HepG2 (cell line): ENCODE measurements around the gene TUG1. TPM values are rescaled to one million over a fixed set of nuclear protein-coding genes. Genes with fewer than 3 reads are reported as not detected.

Experiments used
- EP300 ChIP-seq, 3 experiments: sonication (generic) in 1 of 3; formaldehyde crosslinking in 1 of 3; IDR thresholded peaks; 2 replicates each; pipeline versions ENCODE4 v1.5.1 to v1.6.1; 2011 to 2020; ENCODE audit warnings: low read depth in 2 of 3, low read length in 2 of 3, borderline replicate concordance in 1 of 3, improper control_type of control experiment in 1 of 3, mild to moderate bottlenecking in 1 of 3, missing genetic modification reagents in 1 of 3, moderate library complexity in 1 of 3
- FOSL2 ChIP-seq: sonication (generic); formaldehyde crosslinking; IDR thresholded peaks from 2 replicates; pipeline ENCODE4 v1.4.0; 2020; ENCODE audit warnings: missing genetic modification reagents
- HBP1 ChIP-seq: IDR thresholded peaks from 2 replicates; pipeline ENCODE4 v1.6.1; 2016; ENCODE audit warnings: low read depth, control low read depth
- HNRNPLL ChIP-seq: fragments of 200-400 bp; formaldehyde crosslinking; IDR thresholded peaks from 2 replicates; pipeline ENCODE4 v1.6.1; 2017; ENCODE audit warnings: mild to moderate bottlenecking, low read depth, low read length; ENCODE audit not compliant: poor library complexity, severe bottlenecking
- KDM4B ChIP-seq: sonication (generic); formaldehyde crosslinking; IDR thresholded peaks from 2 replicates; pipeline ENCODE4 v1.4.0; 2020; ENCODE audit warnings: missing genetic modification reagents
- MTF1 ChIP-seq: sonication (generic); formaldehyde crosslinking; IDR thresholded peaks from 2 replicates; pipeline ENCODE4 v1.5.0; 2020; ENCODE audit warnings: missing genetic modification reagents
- NR1H2 ChIP-seq: sonication (generic); formaldehyde crosslinking; IDR thresholded peaks from 2 replicates; pipeline ENCODE4 v1.8.1; 2022; ENCODE audit warnings: low read depth, missing genetic modification reagents, borderline replicate concordance
- NR2F6 ChIP-seq, 2 experiments: IDR thresholded peaks; 2 replicates each; pipeline ENCODE4 v1.6.1; 2016; ENCODE audit warnings: antibody characterized with exemption in 1 of 2, mild to moderate bottlenecking in 1 of 2
- PAXIP1 ChIP-seq: sonication (generic); formaldehyde crosslinking; conservative IDR thresholded peaks from 2 replicates; pipeline ENCODE4 v1.4.0; 2020; ENCODE audit warnings: mild to moderate bottlenecking, missing genetic modification reagents, moderate library complexity
- RBFOX2 ChIP-seq: fragments of 200-400 bp; formaldehyde crosslinking; IDR thresholded peaks from 2 replicates; pipeline ENCODE4 v1.6.1; 2017; ENCODE audit warnings: low read depth, mild to moderate bottlenecking, low read length
- SRSF1 ChIP-seq: fragments of 200-400 bp; formaldehyde crosslinking; optimal IDR thresholded peaks from 2 replicates; pipeline ENCODE3; 2017; ENCODE audit warnings: mild to moderate bottlenecking, low read depth, low read length, moderate library complexity
- TOPORS ChIP-seq: sonication (generic); formaldehyde crosslinking; IDR thresholded peaks from 2 replicates; pipeline ENCODE4 v1.8.0; 2023; ENCODE audit warnings: mild to moderate bottlenecking, missing genetic modification reagents
- TSC22D2 ChIP-seq: sonication (generic); formaldehyde crosslinking; IDR thresholded peaks from 2 replicates; pipeline ENCODE4 v1.5.1; 2020; ENCODE audit warnings: missing genetic modification reagents, mild to moderate bottlenecking, borderline replicate concordance
- UBTF ChIP-seq: sonication (generic); formaldehyde crosslinking; IDR thresholded peaks from 2 replicates; pipeline ENCODE4 v1.4.0; 2020; ENCODE audit warnings: mild to moderate bottlenecking, missing genetic modification reagents
- ZFP82 ChIP-seq: sonication (generic); formaldehyde crosslinking; IDR thresholded peaks from 2 replicates; pipeline ENCODE4 v1.5.1; 2020; ENCODE audit warnings: mild to moderate bottlenecking, missing genetic modification reagents, borderline replicate concordance
- ZNF562 ChIP-seq: sonication (generic); formaldehyde crosslinking; IDR thresholded peaks from 2 replicates; pipeline ENCODE4 v1.8.0; 2022; ENCODE audit warnings: missing genetic modification reagents, borderline replicate concordance
- ZNF614 ChIP-seq: IDR thresholded peaks from 2 replicates; pipeline ENCODE4 v1.6.1; 2018; ENCODE audit warnings: missing biosample characterization, missing genetic modification reagents, inconsistent platforms, borderline replicate concordance
- ZNF615 ChIP-seq: sonication (generic); formaldehyde crosslinking; IDR thresholded peaks from 2 replicates; pipeline ENCODE4 v1.5.0; 2020; ENCODE audit warnings: mild to moderate bottlenecking, missing genetic modification reagents, borderline replicate concordance
- polyA plus RNA-seq, 8 experiments: library from polyadenylated mRNA; depleted of rRNA in 3 of 8; stranded (reverse) in 7 of 8; unstranded in 1 of 8; fragments of >200 nt; fragmentation: Illumina TruSeq in 4 of 8; extraction: Trizol in 4 of 8; gene quantifications; 2 replicates each; pipeline versions ENCODE4 v1.2.1 to v1.2.3, GENCODE V29; 2011 to 2016; ENCODE audit warnings: low read depth in 4 of 8, missing spikeins in 1 of 8, mixed read lengths in 1 of 8; ENCODE audit not compliant: insufficient read depth in 1 of 8
- total RNA-seq, 5 experiments: library from RNA; depleted of rRNA; stranded (reverse); fragments of >200 nt; fragmentation: Illumina TruSeq; extraction: Trizol; gene quantifications; 2 replicates each; pipeline ENCODE4 v1.2.3, GENCODE V29; 2016; ENCODE audit warnings: low read depth in 1 of 5
- TF ChIP-seq, protein P1 (sequence below): sonication (generic); formaldehyde crosslinking; IDR thresholded peaks from 2 replicates; pipeline ENCODE4 v1.4.0; 2020; ENCODE audit warnings: mild to moderate bottlenecking, missing genetic modification reagents

TUG1 gene
- total and polyA plus RNA-seq, 2 of the 13 experiments (the other 11 are each of a cell fraction or from before 2014, with no cell fraction given): 35.2 to 122 TPM

DNA sequence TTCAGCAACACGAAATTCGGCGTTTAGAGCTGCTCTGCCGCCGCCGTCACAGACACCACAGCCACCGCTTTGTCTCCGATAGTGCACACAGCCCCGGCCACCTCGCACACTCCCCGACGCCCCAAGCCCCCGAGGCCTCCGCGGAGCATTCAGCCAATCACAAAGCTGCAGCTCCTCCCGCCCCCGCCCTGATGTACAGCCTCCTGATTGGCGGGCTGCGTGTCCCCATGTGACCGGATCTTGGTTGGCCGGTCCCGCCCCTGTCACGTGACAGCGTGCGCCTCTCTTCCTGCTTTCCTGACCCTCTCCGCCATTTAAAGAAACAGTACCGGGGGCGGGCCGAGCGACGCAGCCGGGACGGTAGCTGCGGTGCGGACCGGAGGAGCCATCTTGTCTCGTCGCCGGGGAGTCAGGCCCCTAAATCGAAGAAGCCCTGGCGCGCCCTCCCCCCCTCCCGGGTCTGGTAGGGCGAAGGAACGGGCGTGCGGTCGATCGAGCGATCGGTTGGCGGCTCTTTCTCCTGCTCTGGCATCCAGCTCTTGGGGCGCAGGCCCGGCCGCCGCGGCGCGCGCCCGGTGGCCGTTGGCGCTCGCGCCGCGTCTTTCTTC, at the start of gene TUG1 (continued):
- TF ChIP-seq PAXIP1 (CRISPR knock-in tag) (0 out of 2 replicates have a peak, but pooled peaks have one; percentile 21), RBFOX2 (peak; percentile 93), HNRNPLL (peak; percentile 87), ZNF562 (CRISPR knock-in tag) (peak; percentile 71; the same call in 1 of the 2 replicates), SRSF1 (peak; percentile 33), NR2F6 (IDR thresholded peaks at IDR 0.05) (no peak; the same call in 1 of the 2 replicates), NR2F6 (CRISPR knock-in tag; IDR thresholded peaks at IDR 0.05) (peak; percentile 43; the same call in 1 of the 2 replicates), HBP1 (0 out of 2 replicates have a peak, but pooled peaks have one; percentile 32), ZFP82 (CRISPR knock-in tag) (peak; percentile 76; the same call in 1 of the 2 replicates), TSC22D2 (peak; percentile 91; the same call in 1 of the 2 replicates), MTF1 (no peak), UBTF (CRISPR knock-in tag) (peak; percentile 61; the same call in 1 of the 2 replicates), ZNF615 (CRISPR knock-in tag) (no peak), FOSL2 (CRISPR knock-in tag) (peak; percentile 31), KDM4B (CRISPR knock-in tag) (peak; percentile 81; the same call in 1 of the 2 replicates), TOPORS (CRISPR knock-in tag) (no peak), ZNF614 (CRISPR knock-in tag) (peak; percentile 44; the same call in 1 of the 2 replicates), NR1H2 (CRISPR knock-in tag) (0 out of 2 replicates have a peak, but pooled peaks have one; percentile 49), EP300 (IDR thresholded peaks at IDR 0.05; ENCODE audit: low read depth in 2 of 2, low read length in 2 of 2) (no peak), EP300 (CRISPR knock-in tag; IDR thresholded peaks at IDR 0.05; ENCODE audit: borderline replicate concordance) (no peak)
- TF ChIP-seq, protein P1, sequence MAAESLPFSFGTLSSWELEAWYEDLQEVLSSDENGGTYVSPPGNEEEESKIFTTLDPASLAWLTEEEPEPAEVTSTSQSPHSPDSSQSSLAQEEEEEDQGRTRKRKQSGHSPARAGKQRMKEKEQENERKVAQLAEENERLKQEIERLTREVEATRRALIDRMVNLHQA (CRISPR knock-in tag): no peak
